ENCODE results near the gene PALB2. TPM values are rescaled to one million over a fixed set of nuclear protein-coding genes. Genes with fewer than 3 reads are reported as not detected.

PALB2 gene
- total and polyA plus RNA-seq, 2 experiments from 2014 or later: 24.2 to 34.0 TPM

DNA sequence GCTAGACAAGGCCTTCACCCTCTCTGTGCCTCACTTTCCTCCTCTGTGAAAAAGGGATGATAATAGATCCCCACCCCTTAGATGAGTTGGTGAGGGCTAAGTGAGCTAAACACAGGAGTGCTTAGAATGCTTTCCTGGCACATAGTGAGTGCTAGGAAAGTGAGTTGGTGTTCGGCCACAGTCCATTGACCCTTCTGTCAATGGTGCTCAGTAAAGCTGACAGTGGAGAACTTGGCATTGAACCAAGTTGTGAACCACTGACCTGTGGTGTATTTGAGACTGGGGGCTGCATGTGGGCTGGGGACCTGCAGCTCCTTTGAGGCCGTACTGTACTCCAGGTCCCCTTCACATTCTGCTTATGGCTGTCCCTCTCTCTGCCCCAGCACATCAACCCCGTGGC is 42.4 kb upstream of the PALB2 start:
- Histone ChIP-seq H3K4me2 (no peak overlapping the region), H3K9me2 (ENCODE audit: insufficient read depth) (no peaks in the 10 kb centered on the region), H4K20me1 (replicated peaks; ENCODE audit: insufficient read depth) (peaks cover 37% of the 10 kb centered on the region), H3K4me1 (ENCODE audit: insufficient read depth) (peaks cover 8% of the 10 kb centered on the region; the same call in 1 of the 2 replicates), H3K4me3 (no peak overlapping the region), H3K36me3 (ENCODE audit: insufficient read depth) (peaks cover 76% of the 10 kb centered on the region), H3K27ac (ENCODE audit: low read depth) (no peak overlapping the region), H3K27me3 (ENCODE audit: insufficient read depth) (no peaks in the 10 kb centered on the region), H3F3A (replicated peaks; ENCODE audit: low read depth) (peaks cover 21% of the 10 kb centered on the region; the same call in 1 of the 2 replicates), H2AFZ (no peak overlapping the region), H3K79me2 (replicated peaks; ENCODE audit: insufficient read depth) (peaks cover 54% of the 10 kb centered on the region)
- peaks cover 18% of the 10 kb centered on the region for H3K27me3 Mint-ChIP-seq (ENCODE audit: insufficient read depth, low read depth, poor library complexity)
- ATAC-seq (no peak), DNase-seq (ENCODE audit: low spot score) (no peak)
- H3K27ac Mint-ChIP-seq: no peak overlapping the region
- H3K36me3 Mint-ChIP-seq (ENCODE audit: low read depth): peaks cover 90% of the 10 kb centered on the region
- no peaks in the 10 kb centered on the region for H3K9me3 Mint-ChIP-seq
- H3K4me1 Mint-ChIP-seq: peaks cover 13% of the 10 kb centered on the region
- TF ChIP-seq EZH2phosphoT487 (IDR thresholded peaks at IDR 0.05; ENCODE audit: unreplicated experiment) (no peak), STAT1 (IDR thresholded peaks at IDR 0.05; ENCODE audit: unreplicated experiment) (no peak), NANOG (IDR thresholded peaks at IDR 0.05; ENCODE audit: borderline replicate concordance) (no peak), EZH2 (IDR thresholded peaks at IDR 0.05; ENCODE audit: low read depth, unreplicated experiment) (no peak), POLR2AphosphoS5 (IDR thresholded peaks at IDR 0.05; ENCODE audit: low read depth) (no peak), ZNF462 (CRISPR knock-in tag; IDR thresholded peaks at IDR 0.05) (no peak), ZNF114 (CRISPR knock-in tag; IDR thresholded peaks at IDR 0.05) (no peak), REST (IDR thresholded peaks at IDR 0.05; ENCODE audit: unreplicated experiment) (no peak), JUNB (IDR thresholded peaks at IDR 0.05; ENCODE audit: unreplicated experiment) (no peak), ZNF331 (CRISPR knock-in tag; IDR thresholded peaks at IDR 0.05; ENCODE audit: low read depth) (no peak), CREB1 (CRISPR knock-in tag; IDR thresholded peaks at IDR 0.05; ENCODE audit: low read depth) (no peak)
- TF ChIP-seq, protein P1, sequence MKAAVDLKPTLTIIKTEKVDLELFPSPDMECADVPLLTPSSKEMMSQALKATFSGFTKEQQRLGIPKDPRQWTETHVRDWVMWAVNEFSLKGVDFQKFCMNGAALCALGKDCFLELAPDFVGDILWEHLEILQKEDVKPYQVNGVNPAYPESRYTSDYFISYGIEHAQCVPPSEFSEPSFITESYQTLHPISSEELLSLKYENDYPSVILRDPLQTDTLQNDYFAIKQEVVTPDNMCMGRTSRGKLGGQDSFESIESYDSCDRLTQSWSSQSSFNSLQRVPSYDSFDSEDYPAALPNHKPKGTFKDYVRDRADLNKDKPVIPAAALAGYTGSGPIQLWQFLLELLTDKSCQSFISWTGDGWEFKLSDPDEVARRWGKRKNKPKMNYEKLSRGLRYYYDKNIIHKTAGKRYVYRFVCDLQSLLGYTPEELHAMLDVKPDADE (IDR thresholded peaks at IDR 0.05): no peak
- TF ChIP-seq, protein P2, sequence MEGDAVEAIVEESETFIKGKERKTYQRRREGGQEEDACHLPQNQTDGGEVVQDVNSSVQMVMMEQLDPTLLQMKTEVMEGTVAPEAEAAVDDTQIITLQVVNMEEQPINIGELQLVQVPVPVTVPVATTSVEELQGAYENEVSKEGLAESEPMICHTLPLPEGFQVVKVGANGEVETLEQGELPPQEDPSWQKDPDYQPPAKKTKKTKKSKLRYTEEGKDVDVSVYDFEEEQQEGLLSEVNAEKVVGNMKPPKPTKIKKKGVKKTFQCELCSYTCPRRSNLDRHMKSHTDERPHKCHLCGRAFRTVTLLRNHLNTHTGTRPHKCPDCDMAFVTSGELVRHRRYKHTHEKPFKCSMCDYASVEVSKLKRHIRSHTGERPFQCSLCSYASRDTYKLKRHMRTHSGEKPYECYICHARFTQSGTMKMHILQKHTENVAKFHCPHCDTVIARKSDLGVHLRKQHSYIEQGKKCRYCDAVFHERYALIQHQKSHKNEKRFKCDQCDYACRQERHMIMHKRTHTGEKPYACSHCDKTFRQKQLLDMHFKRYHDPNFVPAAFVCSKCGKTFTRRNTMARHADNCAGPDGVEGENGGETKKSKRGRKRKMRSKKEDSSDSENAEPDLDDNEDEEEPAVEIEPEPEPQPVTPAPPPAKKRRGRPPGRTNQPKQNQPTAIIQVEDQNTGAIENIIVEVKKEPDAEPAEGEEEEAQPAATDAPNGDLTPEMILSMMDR (conservative IDR thresholded peaks at IDR 0.05; ENCODE audit: low read depth in 2 of 2): no peak
- no peak overlapping the region for H3K4me3 Mint-ChIP-seq

All from GM23338 (cell line).